ENCODE results near the gene REV1.

GRCh38 chr2:99472600-99472960, 17.2 kb downstream of the REV1 start:
- TF ChIP-seq CTCF (IDR thresholded peaks at IDR 0.05): no peak
- no peak for TF ChIP-seq EZH2 (IDR thresholded peaks at IDR 0.05)
